ENCODE data around the gene NIT1. TPM values are rescaled to one million over a fixed set of nuclear protein-coding genes. Genes with fewer than 3 reads are reported as not detected.
A peak's percentile ranks its signal among the peaks of the same experiment; 100 is the strongest.

NIT1 gene
- total RNA-seq, 4 donors from 2014 or later, result 16.9 to 28.6 (median 22.1) TPM

GRCh38 chr1:161096530-161096929, 21.4 kb upstream of the NIT1 start:
- no peaks in the 10 kb centered on the region for H3K27me3 ChIP-seq
- H3K9me3 ChIP-seq, result no peaks in the 10 kb centered on the region
- peak overlapping the region; percentile 23 to 82 (median 68) for H3K27ac ChIP-seq
- H3K4me3 ChIP-seq, result no peak overlapping the region
- peaks cover 26 to 74% (median 37%) of the 10 kb centered on the region in 3 donors for H3K4me1 ChIP-seq
- WGBS, 2 donors, result 7 to 10% methylated on average over 1 of the region's 1 CpG
- no peak for DNase-seq
- TF ChIP-seq, protein P1, sequence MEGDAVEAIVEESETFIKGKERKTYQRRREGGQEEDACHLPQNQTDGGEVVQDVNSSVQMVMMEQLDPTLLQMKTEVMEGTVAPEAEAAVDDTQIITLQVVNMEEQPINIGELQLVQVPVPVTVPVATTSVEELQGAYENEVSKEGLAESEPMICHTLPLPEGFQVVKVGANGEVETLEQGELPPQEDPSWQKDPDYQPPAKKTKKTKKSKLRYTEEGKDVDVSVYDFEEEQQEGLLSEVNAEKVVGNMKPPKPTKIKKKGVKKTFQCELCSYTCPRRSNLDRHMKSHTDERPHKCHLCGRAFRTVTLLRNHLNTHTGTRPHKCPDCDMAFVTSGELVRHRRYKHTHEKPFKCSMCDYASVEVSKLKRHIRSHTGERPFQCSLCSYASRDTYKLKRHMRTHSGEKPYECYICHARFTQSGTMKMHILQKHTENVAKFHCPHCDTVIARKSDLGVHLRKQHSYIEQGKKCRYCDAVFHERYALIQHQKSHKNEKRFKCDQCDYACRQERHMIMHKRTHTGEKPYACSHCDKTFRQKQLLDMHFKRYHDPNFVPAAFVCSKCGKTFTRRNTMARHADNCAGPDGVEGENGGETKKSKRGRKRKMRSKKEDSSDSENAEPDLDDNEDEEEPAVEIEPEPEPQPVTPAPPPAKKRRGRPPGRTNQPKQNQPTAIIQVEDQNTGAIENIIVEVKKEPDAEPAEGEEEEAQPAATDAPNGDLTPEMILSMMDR (IDR thresholded peaks at IDR 0.05), result no peak
- no peak for TF ChIP-seq POLR2A (IDR thresholded peaks at IDR 0.05)
- intact Hi-C loops (cut with DNase I), result loop anchor here (10.0 kb wide), 1 partner anchor 62 kb away; the partner anchor contains the start of gene TSTD1
- H3K36me3 ChIP-seq, result peaks cover 0 to 26% (median 9%) of the 10 kb centered on the region in 3 donors

DNA sequence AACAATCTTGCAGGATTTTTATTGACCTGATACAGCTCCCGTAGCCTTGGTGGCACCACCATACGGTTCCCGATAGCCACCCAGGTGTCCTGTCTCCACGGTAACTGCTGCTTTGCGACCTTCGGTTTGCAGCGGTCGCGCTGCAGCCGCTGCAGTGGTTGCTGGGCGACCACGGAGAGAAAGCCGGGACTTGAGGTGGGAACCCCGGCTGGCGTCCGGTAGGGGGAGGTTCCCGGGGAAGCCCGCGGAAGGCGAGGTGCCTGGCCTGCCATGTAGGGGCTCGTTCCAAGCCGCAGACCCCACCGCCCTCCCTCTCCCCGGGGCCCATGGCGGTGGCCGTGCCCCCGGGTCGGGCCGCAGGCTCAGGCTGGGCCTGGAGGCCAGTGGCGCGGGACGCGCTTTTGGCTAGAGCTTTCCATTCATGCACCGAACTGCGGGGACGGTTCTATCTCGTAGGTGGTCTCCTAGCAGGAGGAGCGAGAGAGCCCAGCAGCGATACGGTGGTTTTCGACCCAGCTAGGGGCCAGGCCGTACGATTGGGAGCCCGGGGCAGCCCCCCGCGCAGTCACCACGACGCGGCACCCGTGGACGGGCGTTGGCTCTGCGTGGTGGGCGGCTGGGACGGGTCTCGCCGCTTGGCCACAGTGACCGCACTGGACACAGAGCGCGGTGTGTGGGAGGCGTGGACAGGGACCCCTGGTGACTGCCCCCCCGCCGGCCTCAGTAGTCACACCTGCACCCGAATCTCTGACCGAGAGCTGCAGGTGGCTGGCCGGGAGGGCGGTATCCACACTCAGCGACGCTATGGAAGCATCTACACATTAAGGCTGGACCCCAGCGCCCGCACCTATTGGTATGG, 19.5 kb upstream of the NIT1 start, which contains the start of gene KLHDC9:
TSS of gene KLHDC9 (plus strand) at position 152 of the 859 bp plus-strand sequence. CDS start at position 327, 175 bp downstream.
- Histone ChIP-seq H3K4me3 (peak within 1 kb of the TSS; percentile 39 to 84 (median 60)), H3K4me1 (peaks cover 21 to 59% (median 33%) of the 10 kb centered on the region in 3 donors), H3K27me3 (no peaks in the 10 kb centered on the region), H3K36me3 (peaks cover 0 to 44% (median 18%) of the 10 kb centered on the region in 3 donors), H3K27ac (peak within 1 kb of the TSS; percentile 54 to 82 (median 82)), H3K9me3 (no peaks in the 10 kb centered on the region)
- no peak for DNase-seq
- intact Hi-C loops (cut with DNase I), result loop anchor here (10.0 kb wide), 1 partner anchor 64 kb away; the partner anchor contains the start of gene TSTD1
- 13 to 42% methylated on average over 8 to 25 of the region's 71 CpGs for WGBS, 2 donors
- TF ChIP-seq, protein P1 (IDR thresholded peaks at IDR 0.05), result peak in 1 of 6 experiments; percentile 18
- no peak for TF ChIP-seq POLR2A (IDR thresholded peaks at IDR 0.05)

GRCh38 chr1:161099090-161099802, 18.7 kb upstream of the NIT1 start:
- no peaks in the 10 kb centered on the region for H3K9me3 ChIP-seq
- H3K4me1 ChIP-seq, result peaks cover 21 to 57% (median 33%) of the 10 kb centered on the region in 3 donors
- no peak for DNase-seq
- H3K4me3 ChIP-seq, result peak overlapping the region in 2 of 4 donors; percentile 62 to 84
- 84 to 87% methylated on average over 8 to 9 of the region's 9 CpGs for WGBS, 2 donors
- H3K36me3 ChIP-seq, result peaks cover 0 to 44% (median 18%) of the 10 kb centered on the region in 3 donors
- TF ChIP-seq, protein P1 (IDR thresholded peaks at IDR 0.05), result no peak
- TF ChIP-seq POLR2A (IDR thresholded peaks at IDR 0.05), result no peak
- no peaks in the 10 kb centered on the region for H3K27me3 ChIP-seq
- intact Hi-C loops (cut with DNase I), result loop anchor here (10.0 kb wide), 1 partner anchor 64 kb away; the partner anchor contains the start of gene TSTD1
- peak overlapping the region in 1 of 4 donors; percentile 82 for H3K27ac ChIP-seq

GRCh38 chr1:161100556-161100955, 17.3 kb upstream of the NIT1 start:
- Histone ChIP-seq H3K4me3 (no peak overlapping the region), H3K9me3 (no peaks in the 10 kb centered on the region), H3K27ac (no peak overlapping the region), H3K36me3 (peaks cover 0 to 44% (median 18%) of the 10 kb centered on the region in 3 donors), H3K4me1 (peaks cover 21 to 61% (median 30%) of the 10 kb centered on the region in 3 donors), H3K27me3 (no peaks in the 10 kb centered on the region)
- intact Hi-C loops (cut with DNase I), result no loop called here
- no peak for DNase-seq
- TF ChIP-seq POLR2A (IDR thresholded peaks at IDR 0.05), result no peak
- TF ChIP-seq, protein P1 (IDR thresholded peaks at IDR 0.05), result no peak
- WGBS, 2 donors, result 63 to 65% methylated on average over 2 of the region's 2 CpGs
